Astrocyte (in vitro differentiated cells and primary cell): ENCODE measurements around the gene ZBTB22. TPM values are rescaled to one million over a fixed set of nuclear protein-coding genes. Genes with fewer than 3 reads are reported as not detected.
"Not testable (repeated sequence)": the region's sequence is repeated elsewhere in the genome, so short reads cannot be mapped to it uniquely, and the experiment has no call there.

Experiments
- DNase-seq: peaks from one replicate; pipeline ENCODE4 v3.0.0-alpha.2; 2010; ENCODE audit warnings: low read depth
- FAIRE-seq: peaks from 2 replicates; lab custom pipeline; 2011; peaks lifted over from hg19 to GRCh38; lab: Jason Lieb, UNC
- H2AFZ ChIP-seq: 2 replicates; pipeline ENCODE4 v1.6.0; 2012; ENCODE audit warnings: low read depth, low read length, inconsistent platforms
- H3K27ac ChIP-seq: 2 replicates; pipeline ENCODE4 v1.5.1; 2011; ENCODE audit warnings: low read depth, low read length, inconsistent platforms
- H3K27me3 ChIP-seq: 2 replicates; pipeline ENCODE4 v1.6.0; 2011; ENCODE audit warnings: low read length, inconsistent platforms; ENCODE audit not compliant: insufficient read depth
- H3K36me3 ChIP-seq: 2 replicates; pipeline ENCODE4 v1.5.1; 2011; ENCODE audit warnings: low read length, inconsistent platforms; ENCODE audit not compliant: insufficient read depth
- H3K4me1 ChIP-seq: 2 replicates; pipeline ENCODE4 v1.5.1; 2011; ENCODE audit warnings: low read length, inconsistent platforms; ENCODE audit not compliant: insufficient read depth
- H3K4me2 ChIP-seq: 2 replicates; pipeline ENCODE4 v1.6.0; 2012; ENCODE audit warnings: low read length, inconsistent platforms
- H3K4me3 ChIP-seq: 2 replicates; pipeline ENCODE4 v1.5.1; 2011; ENCODE audit warnings: low read depth, mild to moderate bottlenecking, low read length, inconsistent platforms; ENCODE audit not compliant: insufficient read depth
- H3K79me2 ChIP-seq: 2 replicates; pipeline ENCODE4 v1.6.0; 2012; ENCODE audit warnings: mild to moderate bottlenecking, low read length, inconsistent platforms; ENCODE audit not compliant: insufficient read depth
- H3K9ac ChIP-seq: 2 replicates; pipeline ENCODE4 v1.6.0; 2012; ENCODE audit warnings: mild to moderate bottlenecking, low read length, inconsistent platforms
- H3K9me3 ChIP-seq: 2 replicates; pipeline ENCODE4 v1.5.1; 2012; ENCODE audit warnings: low read depth, mild to moderate bottlenecking, low read length, inconsistent platforms; ENCODE audit not compliant: insufficient read depth
- H4K20me1 ChIP-seq: 2 replicates; pipeline ENCODE4 v1.6.0; 2012; ENCODE audit warnings: low read length, inconsistent platforms; ENCODE audit not compliant: insufficient read depth
- H3K27ac Mint-ChIP-seq: one replicate; pipeline ENCODE4 v1.8.0; 2021; ENCODE audit warnings: mild to moderate bottlenecking, mixed read lengths; ENCODE audit not compliant: unreplicated experiment
- H3K27me3 Mint-ChIP-seq: one replicate; pipeline ENCODE4 v1.8.0; 2021; ENCODE audit warnings: low read depth, mixed read lengths; ENCODE audit not compliant: unreplicated experiment
- H3K36me3 Mint-ChIP-seq: one replicate; pipeline ENCODE4 v1.8.0; 2021; ENCODE audit warnings: low read depth, mixed read lengths; ENCODE audit not compliant: unreplicated experiment
- H3K4me1 Mint-ChIP-seq: one replicate; pipeline ENCODE4 v1.8.0; 2021; ENCODE audit warnings: low read depth, mixed read lengths; ENCODE audit not compliant: unreplicated experiment
- H3K4me3 Mint-ChIP-seq: one replicate; pipeline ENCODE4 v1.8.0; 2021; ENCODE audit warnings: mild to moderate bottlenecking, moderate library complexity, mixed read lengths; ENCODE audit not compliant: unreplicated experiment
- H3K9me3 Mint-ChIP-seq: one replicate; pipeline ENCODE4 v1.8.0; 2021; ENCODE audit warnings: mild to moderate bottlenecking, mixed read lengths; ENCODE audit not compliant: unreplicated experiment
- CTCF ChIP-seq: IDR thresholded peaks from 2 replicates; pipeline ENCODE4 v1.5.1; 2011; ENCODE audit warnings: low read depth, mild to moderate bottlenecking, inconsistent platforms, low read length, moderate library complexity; ENCODE audit not compliant: insufficient read depth
- EZH2 ChIP-seq: IDR thresholded peaks from 2 replicates; pipeline ENCODE4 v1.6.1; 2012; ENCODE audit warnings: mild to moderate bottlenecking, low read length, inconsistent platforms; ENCODE audit not compliant: insufficient read depth
- total RNA-seq: library from RNA; stranded (reverse); gene quantifications from 2 replicates; pipeline ENCODE4 v1.2.1, GENCODE V29; 2021

Gene ZBTB22
- total RNA-seq, 1 donor from 2014 or later: 13.1 TPM

- H3K27ac ChIP-seq, H3K27me3 Mint-ChIP-seq, FAIRE-seq, H3K4me3 ChIP-seq, H3K4me1 Mint-ChIP-seq, H2AFZ ChIP-seq, H3K36me3 Mint-ChIP-seq, H3K36me3 ChIP-seq, H3K9ac ChIP-seq, H3K9me3 ChIP-seq, H3K4me1 ChIP-seq, H3K79me2 ChIP-seq, H4K20me1 ChIP-seq, H3K9me3 Mint-ChIP-seq, H3K27me3 ChIP-seq: not testable (repeated sequence)
- DNase-seq: peak; percentile 78
- Mint-ChIP-seq H3K27ac (peak overlapping the region; percentile 72), H3K4me3 (peak overlapping the region; percentile 40)
- peak overlapping the region; percentile 26 for H3K4me2 ChIP-seq
Measured at GRCh38 chr6:33364475-33365205, 47.1 kb upstream of the ZBTB22 start.

- DNase-seq, H3K4me3 Mint-ChIP-seq, H3K79me2 ChIP-seq, H3K4me1 ChIP-seq, H3K4me2 ChIP-seq, H3K36me3 ChIP-seq, H3K27ac ChIP-seq, H3K9ac ChIP-seq, H3K27me3 Mint-ChIP-seq, H3K27me3 ChIP-seq, H3K27ac Mint-ChIP-seq, H3K36me3 Mint-ChIP-seq, H3K4me3 ChIP-seq, H2AFZ ChIP-seq, FAIRE-seq, H4K20me1 ChIP-seq, H3K4me1 Mint-ChIP-seq, H3K9me3 ChIP-seq, H3K9me3 Mint-ChIP-seq: not testable (repeated sequence)
Measured at GRCh38 chr6:33363486-33363885, 45.9 kb upstream of the ZBTB22 start.

DNA sequence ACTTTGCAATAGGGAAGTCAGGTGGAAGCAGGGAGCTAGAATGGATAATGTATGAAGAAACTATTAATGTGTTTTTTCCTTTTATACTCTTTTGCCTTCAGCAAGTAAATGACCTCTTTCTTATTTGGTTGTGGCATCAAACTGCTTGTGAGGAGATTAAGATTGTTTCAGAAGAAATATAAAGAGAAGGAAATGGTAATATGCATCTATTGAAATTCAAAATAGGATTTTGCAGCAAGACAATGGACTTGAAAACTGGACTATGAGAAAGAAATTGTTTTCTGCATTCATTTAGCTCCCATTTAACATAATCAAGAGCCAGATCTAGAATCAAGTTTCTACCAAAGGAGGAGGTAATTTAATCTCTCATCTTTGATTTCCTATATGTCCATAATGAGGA is 41.8 kb upstream of the ZBTB22 start:
- peaks cover 2% of the 10 kb centered on the region for H3K36me3 Mint-ChIP-seq
- no peak for FAIRE-seq

DNA sequence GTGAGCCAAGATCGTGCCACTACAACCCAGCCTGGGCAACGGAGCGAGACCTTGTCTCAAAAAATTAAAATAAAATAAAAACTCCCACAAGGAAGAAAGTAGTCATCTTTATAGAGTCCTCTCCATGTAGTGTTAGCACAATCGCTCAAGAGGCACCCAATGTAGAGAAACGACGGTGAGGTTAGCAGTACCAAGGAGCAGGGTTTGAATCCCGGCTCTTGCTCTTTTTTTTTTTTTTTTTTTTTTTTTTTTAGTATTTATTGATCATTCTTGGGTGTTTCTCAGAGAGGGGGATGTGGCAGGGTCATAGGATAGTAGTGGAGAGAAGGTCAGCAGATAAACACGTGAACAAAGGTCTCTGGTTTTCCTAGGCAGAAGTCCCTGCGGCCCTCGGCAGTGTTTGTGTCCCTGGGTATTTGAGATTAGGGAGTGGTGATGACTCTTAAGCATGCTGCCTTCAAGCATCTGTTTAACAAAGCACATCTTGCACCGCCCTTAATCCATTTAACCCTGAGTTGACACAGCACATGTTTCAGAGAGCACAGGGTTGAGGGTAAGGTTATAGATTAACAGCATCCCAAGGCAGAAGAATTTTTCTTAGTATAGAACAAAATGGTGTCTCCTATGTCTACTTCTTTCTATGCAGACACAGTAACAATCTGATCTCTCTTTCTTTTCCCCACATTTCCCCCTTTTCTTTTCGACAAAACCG is 39.8 kb upstream of the ZBTB22 start:
- not testable (repeated sequence) for H3K27ac Mint-ChIP-seq, H4K20me1 ChIP-seq, H3K4me1 Mint-ChIP-seq, H3K79me2 ChIP-seq, DNase-seq, H3K9me3 Mint-ChIP-seq, H3K4me1 ChIP-seq, H3K36me3 ChIP-seq, H3K4me2 ChIP-seq, H3K27ac ChIP-seq, H3K4me3 Mint-ChIP-seq, H2AFZ ChIP-seq, H3K36me3 Mint-ChIP-seq, H3K4me3 ChIP-seq, H3K9ac ChIP-seq, H3K9me3 ChIP-seq, FAIRE-seq
- peaks cover 20% of the 10 kb centered on the region for H3K27me3 ChIP-seq
- peaks cover 13% of the 10 kb centered on the region for H3K27me3 Mint-ChIP-seq

More for the DNA sequence above, 41.8 kb upstream of the ZBTB22 start:
- Histone ChIP-seq H4K20me1 (no peaks in the 10 kb centered on the region), H3K36me3 (no peaks in the 10 kb centered on the region), H3K9me3 (no peaks in the 10 kb centered on the region), H3K79me2 (no peaks in the 10 kb centered on the region), H3K27me3 (peaks cover 13% of the 10 kb centered on the region), H2AFZ (no peak overlapping the region), H3K27ac (no peak overlapping the region), H3K4me1 (peaks cover 2% of the 10 kb centered on the region), H3K4me2 (no peak overlapping the region), H3K9ac (no peak overlapping the region), H3K4me3 (no peak overlapping the region)
- Mint-ChIP-seq H3K4me3 (no peak overlapping the region), H3K4me1 (peaks cover 3% of the 10 kb centered on the region), H3K9me3 (peaks cover 7% of the 10 kb centered on the region), H3K27ac (no peak overlapping the region), H3K27me3 (peaks cover 11% of the 10 kb centered on the region)
- no peak for TF ChIP-seq EZH2
- no peak for TF ChIP-seq CTCF
- DNase-seq: no peak
